NCI-H146 treated with DMSO at 0.1 percent for 48 hours (cell line): Measurements from ENCODE around the gene RUFY2.
"Not testable (repeated sequence)": the region's sequence is repeated elsewhere in the genome, so short reads cannot be mapped to it uniquely, and the experiment has no call there.

Experiments
- DNase-seq: peaks from one replicate; lab custom pipeline; 2025; ENCODE audit not compliant: unreplicated experiment; lab: John Stamatoyannopoulos, UW

Gene RUFY2

GRCh38 chr10:68327889-68328786, 78.9 kb downstream of the RUFY2 start:
- no peak for DNase-seq

GRCh38 chr10:68324396-68324795, 82.7 kb downstream of the RUFY2 start:
- DNase-seq = not testable (repeated sequence)

- DNase-seq = no peak
These were observed 88.6 kb downstream of the RUFY2 start for GRCh38 chr10:68318331-68319059.

- no peak for DNase-seq
These were observed 91.5 kb downstream of the RUFY2 start for GRCh38 chr10:68315582-68315981.

- DNase-seq = not testable (repeated sequence)
These were observed 92.1 kb downstream of the RUFY2 start for GRCh38 chr10:68314930-68315329.

GRCh38 chr10:68310531-68310930, 96.5 kb downstream of the RUFY2 start:
- DNase-seq = no peak

GRCh38 chr10:68305854-68306253, 101.2 kb downstream of the RUFY2 start:
- DNase-seq = no peak

- DNase-seq = no peak
These were observed 103.1 kb downstream of the RUFY2 start for GRCh38 chr10:68303849-68304412.

GRCh38 chr10:68302871-68303270, 104.2 kb downstream of the RUFY2 start:
- DNase-seq = no peak

GRCh38 chr10:68302503-68302823, 104.6 kb downstream of the RUFY2 start:
- DNase-seq = no peak

GRCh38 chr10:68301790-68302502, 105.1 kb downstream of the RUFY2 start:
- peak; percentile 28 for DNase-seq

- no peak for DNase-seq
These were observed 105.8 kb downstream of the RUFY2 start for GRCh38 chr10:68301301-68301700.

- no peak for DNase-seq
These were observed 110.0 kb downstream of the RUFY2 start for GRCh38 chr10:68296843-68297663.
